B cell (primary cell): ENCODE data around the gene CAMK1D.

Experiments used
- EZH2 ChIP-seq: IDR thresholded peaks from 2 replicates; pipeline ENCODE4 v1.6.1; 2012; ENCODE audit warnings: borderline replicate concordance, low read depth, mild to moderate bottlenecking, moderate library complexity, low read length; ENCODE audit not compliant: insufficient read depth, poor library complexity, severe bottlenecking
- TF ChIP-seq, protein P1 (sequence below): fragments of 200-600 bp; IDR thresholded peaks from one replicate; pipeline ENCODE4 v1.8.0; 2022; ENCODE audit warnings: antibody characterized with exemption, mild to moderate bottlenecking

DNA sequence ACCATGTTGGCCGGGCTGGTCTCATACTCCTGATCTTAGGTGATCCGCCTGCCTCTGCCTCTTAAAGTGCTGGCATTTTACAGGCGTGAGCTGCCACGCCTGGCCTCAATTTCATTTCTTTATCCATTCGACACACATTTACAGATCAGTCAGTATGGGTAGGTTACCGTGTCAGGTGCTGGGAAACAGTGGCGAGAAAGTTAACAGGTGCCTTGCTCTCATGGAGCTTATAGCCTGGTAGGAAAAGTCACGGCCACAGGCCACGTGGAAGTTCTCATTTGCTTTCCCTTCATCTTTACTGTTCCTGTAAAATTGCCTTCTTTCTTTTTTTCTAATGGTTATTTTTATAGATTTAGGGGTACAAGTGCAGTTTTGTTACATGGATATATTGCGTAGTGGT is 2.6 kb upstream of the CAMK1D start:
- TF ChIP-seq, protein P1, sequence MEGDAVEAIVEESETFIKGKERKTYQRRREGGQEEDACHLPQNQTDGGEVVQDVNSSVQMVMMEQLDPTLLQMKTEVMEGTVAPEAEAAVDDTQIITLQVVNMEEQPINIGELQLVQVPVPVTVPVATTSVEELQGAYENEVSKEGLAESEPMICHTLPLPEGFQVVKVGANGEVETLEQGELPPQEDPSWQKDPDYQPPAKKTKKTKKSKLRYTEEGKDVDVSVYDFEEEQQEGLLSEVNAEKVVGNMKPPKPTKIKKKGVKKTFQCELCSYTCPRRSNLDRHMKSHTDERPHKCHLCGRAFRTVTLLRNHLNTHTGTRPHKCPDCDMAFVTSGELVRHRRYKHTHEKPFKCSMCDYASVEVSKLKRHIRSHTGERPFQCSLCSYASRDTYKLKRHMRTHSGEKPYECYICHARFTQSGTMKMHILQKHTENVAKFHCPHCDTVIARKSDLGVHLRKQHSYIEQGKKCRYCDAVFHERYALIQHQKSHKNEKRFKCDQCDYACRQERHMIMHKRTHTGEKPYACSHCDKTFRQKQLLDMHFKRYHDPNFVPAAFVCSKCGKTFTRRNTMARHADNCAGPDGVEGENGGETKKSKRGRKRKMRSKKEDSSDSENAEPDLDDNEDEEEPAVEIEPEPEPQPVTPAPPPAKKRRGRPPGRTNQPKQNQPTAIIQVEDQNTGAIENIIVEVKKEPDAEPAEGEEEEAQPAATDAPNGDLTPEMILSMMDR = no peak
- no peak for TF ChIP-seq EZH2
